Measurements from ENCODE around the gene TSLP.

Gene TSLP

GRCh38 chr5:111116550-111116949, 45.0 kb downstream of the TSLP start:
- Histone ChIP-seq H3K4me3 (no peak overlapping the region), H3K27ac (no peak overlapping the region)
- DNase-seq (ENCODE audit: low spot score) = no peak
- no peak for TF ChIP-seq CTCF (IDR thresholded peaks at IDR 0.05)

- H3K27ac ChIP-seq = no peak overlapping the region
- H3K4me3 ChIP-seq = no peak overlapping the region
- DNase-seq (ENCODE audit: low spot score) = no peak
- no peak for TF ChIP-seq CTCF (IDR thresholded peaks at IDR 0.05)
Measured at GRCh38 chr5:111117136-111117535, 45.6 kb downstream of the TSLP start.

DNA sequence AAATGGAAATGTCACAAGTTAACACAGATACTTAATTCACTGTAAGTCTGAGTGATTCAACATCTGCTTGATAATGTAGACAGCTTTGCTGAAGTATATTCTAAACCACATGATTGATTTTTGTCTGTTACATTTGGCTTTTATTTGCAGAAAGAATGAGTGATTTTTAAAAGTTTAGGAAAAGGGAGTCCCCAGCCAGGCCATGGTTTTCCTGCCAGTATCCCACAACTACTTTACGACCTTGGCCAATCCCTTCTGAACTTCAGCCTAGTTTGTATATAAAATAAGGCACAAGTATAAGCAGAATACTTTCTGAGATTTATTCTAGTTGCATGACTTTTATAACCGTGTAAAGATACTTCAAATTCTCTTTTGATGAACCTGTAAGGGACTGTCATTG, 47.7 kb downstream of the TSLP start:
- H3K4me3 ChIP-seq = no peak overlapping the region
- no peak overlapping the region for H3K27ac ChIP-seq
- no peak for TF ChIP-seq CTCF (IDR thresholded peaks at IDR 0.05)
- DNase-seq (ENCODE audit: low spot score) = no peak

DNA sequence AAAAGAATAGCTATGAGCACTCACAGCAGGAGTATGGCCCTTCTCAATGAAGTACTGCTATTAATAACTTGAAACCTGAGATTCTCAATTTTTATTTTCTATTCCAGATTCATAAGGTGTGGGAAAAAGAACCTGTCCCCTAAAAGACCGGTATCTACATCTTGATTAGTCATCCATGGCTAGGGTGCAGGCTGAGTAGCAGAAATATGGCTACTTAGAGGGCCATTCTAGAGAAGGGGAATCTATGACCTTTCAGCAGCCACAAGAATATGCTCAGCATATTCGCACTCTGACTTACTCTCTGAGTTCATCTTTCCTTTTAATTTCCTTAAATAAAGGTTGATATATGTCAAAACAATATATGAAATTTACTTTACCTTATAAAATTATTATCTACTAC, 48.3 kb downstream of the TSLP start:
- no peak overlapping the region for H3K27ac ChIP-seq
- no peak for DNase-seq (ENCODE audit: low spot score)
- no peak for TF ChIP-seq CTCF (IDR thresholded peaks at IDR 0.05)
- no peak overlapping the region for H3K4me3 ChIP-seq

DNA sequence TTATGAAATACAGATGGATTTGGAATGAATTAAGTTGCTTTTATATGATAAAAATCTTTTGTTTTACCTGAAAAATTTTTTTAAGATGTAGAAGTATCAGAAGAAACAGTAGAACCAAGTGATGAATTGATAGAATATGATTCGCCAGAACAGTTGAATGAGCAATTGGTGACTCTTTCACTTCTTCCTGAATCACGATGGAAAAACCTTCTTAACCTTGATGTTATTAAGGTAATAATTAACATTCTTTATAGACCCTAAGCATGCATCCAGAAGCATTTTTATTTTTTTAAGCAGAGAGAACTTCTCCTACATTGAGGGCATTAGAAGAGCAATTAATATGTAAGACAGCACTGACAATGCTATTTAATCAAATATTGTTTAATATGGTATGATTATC, 49.4 kb downstream of the TSLP start:
- Histone ChIP-seq H3K27ac (no peak overlapping the region), H3K4me3 (no peak overlapping the region)
- no peak for DNase-seq (ENCODE audit: low spot score)
- no peak for TF ChIP-seq CTCF (IDR thresholded peaks at IDR 0.05)

DNA sequence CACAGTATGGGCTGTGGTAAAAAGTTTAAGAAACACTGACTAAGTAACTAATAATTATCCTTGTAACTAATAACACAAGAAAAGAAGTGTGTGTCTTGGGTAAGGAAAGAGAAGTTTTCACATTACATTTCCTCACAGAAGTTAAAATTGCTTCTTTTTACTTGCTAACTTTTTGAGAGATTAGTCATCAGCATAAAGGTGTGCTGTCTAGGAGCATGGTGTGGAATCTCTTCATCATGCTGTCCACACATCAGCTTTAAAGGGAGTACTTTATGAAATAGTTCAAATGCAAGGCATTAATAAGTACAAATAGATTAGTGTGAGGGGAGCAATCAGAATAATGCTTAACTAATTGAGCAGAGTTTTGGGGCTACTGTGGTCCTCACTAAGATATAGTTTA, 50.4 kb downstream of the TSLP start:
- no peak for DNase-seq (ENCODE audit: low spot score)

DNA sequence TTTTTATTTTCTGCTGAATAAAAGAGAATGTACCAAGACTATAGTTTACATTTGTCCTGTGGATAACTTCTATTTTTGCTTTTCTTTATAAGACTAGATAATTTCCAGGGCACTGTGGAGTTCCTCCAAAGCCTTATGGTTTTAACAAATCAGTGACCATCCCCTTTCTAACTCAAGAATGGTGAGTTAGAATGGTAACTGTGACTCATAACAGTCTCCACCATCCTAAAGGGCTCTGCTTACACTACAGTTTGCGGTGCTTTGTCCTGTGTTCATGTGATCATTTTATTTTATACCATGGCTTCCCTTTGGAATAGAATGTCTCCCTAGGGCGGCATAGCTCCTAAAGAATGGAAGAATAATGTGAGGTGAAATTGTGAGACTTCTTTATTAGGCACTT, 50.9 kb downstream of the TSLP start:
- no peak for TF ChIP-seq CTCF (IDR thresholded peaks at IDR 0.05)
- Histone ChIP-seq H3K27ac (no peak overlapping the region), H3K4me3 (no peak overlapping the region)
- no peak for DNase-seq (ENCODE audit: low spot score)

More for the DNA sequence above, 50.4 kb downstream of the TSLP start:
- TF ChIP-seq CTCF (IDR thresholded peaks at IDR 0.05) = no peak
- Histone ChIP-seq H3K27ac (no peak overlapping the region), H3K4me3 (no peak overlapping the region)
